DND-41 (cell line): ENCODE measurements around the gene CENPS.

Experiments used
- CTCF ChIP-seq: IDR thresholded peaks from 2 replicates; pipeline ENCODE4 v1.5.1; 2012; ENCODE audit warnings: borderline replicate concordance, low read length, moderate library complexity, mild to moderate bottlenecking; ENCODE audit not compliant: poor library complexity, severe bottlenecking; ENCODE audit errors: extremely low read depth
- EZH2 ChIP-seq: IDR thresholded peaks from 3 replicates; pipeline ENCODE4 v1.6.1; 2012; ENCODE audit warnings: borderline replicate concordance, low read depth, mild to moderate bottlenecking, moderate library complexity, low read length, inconsistent platforms; ENCODE audit not compliant: severe bottlenecking

GRCh38 chr1:10451287-10451686 is 21.1 kb downstream of the CENPS start:
- no peak for TF ChIP-seq CTCF
- TF ChIP-seq EZH2 = no peak
